Measurements from ENCODE around the gene ZCCHC13.
"Not testable (repeated sequence)": the region's sequence is repeated elsewhere in the genome, so short reads cannot be mapped to it uniquely, and the experiment has no call there.

The ZCCHC13 gene

GRCh38 chrX:74295101-74295500 is 8.9 kb upstream of the ZCCHC13 start:
- H3K4me3 ChIP-seq (replicated peaks; ENCODE audit: low read depth, low read length), result no peak overlapping the region
- DNase-seq (ENCODE audit: extremely low read depth, insufficient read length), result no peak
- H3K36me3 ChIP-seq (ENCODE audit: control insufficient read depth, insufficient read depth, low read length), result no peaks in the 10 kb centered on the region
- no peaks in the 10 kb centered on the region for H3K27me3 ChIP-seq (replicated peaks; ENCODE audit: control insufficient read depth, insufficient read depth, low read length)
- TF ChIP-seq, protein P1, sequence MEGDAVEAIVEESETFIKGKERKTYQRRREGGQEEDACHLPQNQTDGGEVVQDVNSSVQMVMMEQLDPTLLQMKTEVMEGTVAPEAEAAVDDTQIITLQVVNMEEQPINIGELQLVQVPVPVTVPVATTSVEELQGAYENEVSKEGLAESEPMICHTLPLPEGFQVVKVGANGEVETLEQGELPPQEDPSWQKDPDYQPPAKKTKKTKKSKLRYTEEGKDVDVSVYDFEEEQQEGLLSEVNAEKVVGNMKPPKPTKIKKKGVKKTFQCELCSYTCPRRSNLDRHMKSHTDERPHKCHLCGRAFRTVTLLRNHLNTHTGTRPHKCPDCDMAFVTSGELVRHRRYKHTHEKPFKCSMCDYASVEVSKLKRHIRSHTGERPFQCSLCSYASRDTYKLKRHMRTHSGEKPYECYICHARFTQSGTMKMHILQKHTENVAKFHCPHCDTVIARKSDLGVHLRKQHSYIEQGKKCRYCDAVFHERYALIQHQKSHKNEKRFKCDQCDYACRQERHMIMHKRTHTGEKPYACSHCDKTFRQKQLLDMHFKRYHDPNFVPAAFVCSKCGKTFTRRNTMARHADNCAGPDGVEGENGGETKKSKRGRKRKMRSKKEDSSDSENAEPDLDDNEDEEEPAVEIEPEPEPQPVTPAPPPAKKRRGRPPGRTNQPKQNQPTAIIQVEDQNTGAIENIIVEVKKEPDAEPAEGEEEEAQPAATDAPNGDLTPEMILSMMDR (IDR thresholded peaks at IDR 0.05; ENCODE audit: insufficient read depth, low read length, poor library complexity, severe bottlenecking), result no peak

DNA sequence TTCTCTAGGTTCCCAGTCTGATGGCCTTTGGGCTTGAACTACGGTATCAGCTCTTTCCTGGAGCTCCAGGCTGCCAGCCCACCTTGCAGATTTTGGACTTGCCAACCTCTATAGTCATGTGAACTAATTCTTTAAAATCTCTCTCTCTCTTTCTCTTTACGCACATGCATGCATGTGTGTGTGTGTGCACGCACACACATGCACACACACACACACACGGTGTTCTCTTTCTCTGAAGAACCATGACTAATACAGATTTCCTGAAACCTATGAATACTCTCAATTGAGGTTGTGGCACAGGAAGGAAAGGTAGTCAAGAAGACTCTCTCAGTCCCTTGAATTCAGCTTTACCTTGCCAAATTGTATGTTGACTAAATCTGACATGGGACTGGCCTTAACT is 6.2 kb upstream of the ZCCHC13 start:
- TF ChIP-seq, protein P1 (IDR thresholded peaks at IDR 0.05; ENCODE audit: insufficient read depth, low read length, poor library complexity, severe bottlenecking), result no peak
- Histone ChIP-seq H3K36me3 (ENCODE audit: control insufficient read depth, insufficient read depth, low read length) (no peaks in the 10 kb centered on the region), H3K27me3 (replicated peaks; ENCODE audit: control insufficient read depth, insufficient read depth, low read length) (no peaks in the 10 kb centered on the region), H3K4me3 (replicated peaks; ENCODE audit: low read depth, low read length) (no peak overlapping the region)
- no peak for DNase-seq (ENCODE audit: extremely low read depth, insufficient read length)

- TF ChIP-seq, protein P1 (IDR thresholded peaks at IDR 0.05; ENCODE audit: insufficient read depth, low read length, poor library complexity, severe bottlenecking), result no peak
- Histone ChIP-seq H3K36me3 (ENCODE audit: control insufficient read depth, insufficient read depth, low read length) (no peaks in the 10 kb centered on the region), H3K27me3 (replicated peaks; ENCODE audit: control insufficient read depth, insufficient read depth, low read length) (no peaks in the 10 kb centered on the region), H3K4me3 (replicated peaks; ENCODE audit: low read depth, low read length) (no peak overlapping the region)
- no peak for DNase-seq (ENCODE audit: extremely low read depth, insufficient read length)
These were observed 3.1 kb upstream of the ZCCHC13 start for GRCh38 chrX:74300869-74301268.

- TF ChIP-seq, protein P1 (IDR thresholded peaks at IDR 0.05; ENCODE audit: insufficient read depth, low read length, poor library complexity, severe bottlenecking), result no peak
- DNase-seq (ENCODE audit: extremely low read depth, insufficient read length), result no peak
- no peaks in the 10 kb centered on the region for H3K27me3 ChIP-seq (replicated peaks; ENCODE audit: control insufficient read depth, insufficient read depth, low read length)
- no peaks in the 10 kb centered on the region for H3K36me3 ChIP-seq (ENCODE audit: control insufficient read depth, insufficient read depth, low read length)
- no peak overlapping the region for H3K4me3 ChIP-seq (replicated peaks; ENCODE audit: low read depth, low read length)
These were observed 14.7 kb downstream of the ZCCHC13 start for GRCh38 chrX:74318672-74319071.

DNA sequence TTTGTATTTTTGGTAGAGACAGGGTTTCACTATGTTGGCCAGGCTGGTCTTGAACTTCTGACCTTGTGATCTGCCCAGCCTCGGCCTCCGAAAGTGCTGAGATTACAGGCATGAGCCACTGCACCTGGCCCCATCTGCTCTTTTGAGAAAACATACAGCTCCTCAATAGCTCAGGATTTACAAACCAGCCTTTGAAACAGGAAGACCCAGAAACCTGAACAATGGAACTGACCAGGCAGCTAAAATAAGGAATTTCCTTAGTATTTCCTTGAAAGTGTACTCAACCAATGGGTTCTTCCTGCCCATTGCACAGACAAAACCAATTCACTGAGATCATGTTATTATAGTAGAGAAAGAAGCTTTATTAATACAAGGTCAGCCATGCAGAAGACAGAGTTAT is 15.3 kb downstream of the ZCCHC13 start:
- H3K36me3 ChIP-seq (ENCODE audit: control insufficient read depth, insufficient read depth, low read length); DNase-seq (ENCODE audit: extremely low read depth, insufficient read length); H3K4me3 ChIP-seq (replicated peaks; ENCODE audit: low read depth, low read length); H3K27me3 ChIP-seq (replicated peaks; ENCODE audit: control insufficient read depth, insufficient read depth, low read length): not testable (repeated sequence)

- Histone ChIP-seq H3K27me3 (replicated peaks; ENCODE audit: control insufficient read depth, insufficient read depth, low read length) (no peaks in the 10 kb centered on the region), H3K36me3 (ENCODE audit: control insufficient read depth, insufficient read depth, low read length) (no peaks in the 10 kb centered on the region), H3K4me3 (replicated peaks; ENCODE audit: low read depth, low read length) (no peak overlapping the region)
- TF ChIP-seq, protein P1 (IDR thresholded peaks at IDR 0.05; ENCODE audit: insufficient read depth, low read length, poor library complexity, severe bottlenecking), result no peak
- DNase-seq (ENCODE audit: extremely low read depth, insufficient read length), result no peak
These were observed 17.2 kb downstream of the ZCCHC13 start for GRCh38 chrX:74321191-74321590.
